ENCODE data around the gene YIPF6. TPM values are rescaled to one million over a fixed set of nuclear protein-coding genes. Genes with fewer than 3 reads are reported as not detected.

YIPF6 gene
- total and polyA plus RNA-seq, 9 of the 15 experiments (the other 6 are each of a cell fraction or from before 2014, with no cell fraction given), result 7.7 to 44.2 (median 22.4) TPM

GRCh38 chrX:68584221-68584620 is 85.4 kb downstream of the YIPF6 start (continued):
- peak; percentile 32; the same call in 1 of the 2 replicates for TF ChIP-seq ATF7 (IDR thresholded peaks at IDR 0.05)

Small RNAs within 50 kb of the gene (small RNA-seq; reads per million reads assigned to genes)
- not detected for gene RNU6-245P

Other genes with a start within 250 kb of the YIPF6 start
- 1.00 and 1.1 TPM in 2 replicates for gene OPHN1, start 65.6 kb upstream of the YIPF6 start, total RNA-seq (2014; rRNA removed)
- gene OPHN1, start 65.6 kb upstream of the YIPF6 start, total RNA-seq (2014; rRNA removed; fragmentation: Illumina TruSeq; extraction: Trizol), result 1.1 and 1.2 TPM in 2 replicates
- gene OPHN1, start 65.6 kb upstream of the YIPF6 start, total RNA-seq (2015; rRNA removed; fragmentation: Illumina TruSeq; extraction: Trizol), result 1.6 and 1.8 TPM in 2 replicates
- 1.4 and 1.8 TPM in 2 replicates for gene OPHN1, start 65.6 kb upstream of the YIPF6 start, total RNA-seq (2021)
- 0.96 and 1.0 TPM in 2 replicates for gene OPHN1, start 65.6 kb upstream of the YIPF6 start, polyA plus RNA-seq (2011; rRNA removed)
- 1.3 and 1.6 TPM in 2 replicates for gene OPHN1, start 65.6 kb upstream of the YIPF6 start, polyA plus RNA-seq (2014; fragmentation: Illumina TruSeq; extraction: Trizol)
- gene OPHN1, start 65.6 kb upstream of the YIPF6 start, polyA plus RNA-seq (2014; fragmentation: Nextera tagmentation; extraction: Ambion mirVana), result under 1 TPM; 0.28 to 0.42 TPM
- 0.49 and 0.85 TPM in 2 replicates for gene OPHN1, start 65.6 kb upstream of the YIPF6 start, polyA plus RNA-seq (2014; rRNA removed)
- gene STARD8, start 148.6 kb downstream of the YIPF6 start, total RNA-seq (2014; rRNA removed), result 19.9 and 27.1 TPM in 2 replicates
- 8.0 and 9.1 TPM in 2 replicates for gene STARD8, start 148.6 kb downstream of the YIPF6 start, total RNA-seq (2014; rRNA removed; fragmentation: Illumina TruSeq; extraction: Trizol)
- gene STARD8, start 148.6 kb downstream of the YIPF6 start, total RNA-seq (2015; rRNA removed; fragmentation: Illumina TruSeq; extraction: Trizol), result 8.5 and 9.2 TPM in 2 replicates
- gene STARD8, start 148.6 kb downstream of the YIPF6 start, total RNA-seq (2021), result 30.2 and 35.0 TPM in 2 replicates
- gene STARD8, start 148.6 kb downstream of the YIPF6 start, polyA plus RNA-seq (2011; rRNA removed), result 18.6 and 20.1 TPM in 2 replicates
- 15.9 and 21.4 TPM in 2 replicates for gene STARD8, start 148.6 kb downstream of the YIPF6 start, polyA plus RNA-seq (2014; fragmentation: Illumina TruSeq; extraction: Trizol)
- gene STARD8, start 148.6 kb downstream of the YIPF6 start, polyA plus RNA-seq (2014; fragmentation: Nextera tagmentation; extraction: Ambion mirVana), result 1 to 10 TPM; 1.6 to 1.9 TPM
- gene STARD8, start 148.6 kb downstream of the YIPF6 start, polyA plus RNA-seq (2014; rRNA removed), result 17.7 and 18.4 TPM in 2 replicates

Data from K562 (cell line).